Measurements from ENCODE around the gene PGR.

Gene PGR

DNA sequence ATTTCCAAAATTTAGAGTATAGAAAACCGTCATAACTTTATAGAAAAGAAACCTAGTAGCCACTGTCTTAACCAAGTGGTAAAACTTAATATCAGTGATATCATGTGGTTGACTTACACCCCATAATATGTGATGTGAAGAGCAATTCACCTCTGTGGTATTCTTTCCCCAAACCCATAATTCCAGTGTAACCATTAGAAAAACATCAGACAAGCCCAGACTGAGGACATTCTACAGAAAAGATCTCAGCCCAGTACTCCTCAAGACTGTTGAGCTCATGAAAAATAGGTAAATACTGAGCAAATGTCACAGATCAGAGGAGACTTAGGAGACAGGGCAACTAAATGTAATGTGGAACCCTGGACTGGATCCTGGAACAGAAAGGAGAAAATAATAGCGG is 134.6 kb downstream of the PGR start:
- no CpG with 5 or more reads among the region's 2 CpGs for WGBS (ENCODE audit: insufficient coverage)
- CTCF ChIA-PET, result no interaction called here
- Histone ChIP-seq H3K4me1 (ENCODE audit: control extremely low read depth in 1 of 4, control insufficient read depth in 4 of 4, insufficient read depth in 4 of 4, low read length in 3 of 4) (no peaks in the 10 kb centered on the region), H3K27ac (ENCODE audit: insufficient read depth in 1 of 2, low read depth in 1 of 2, low read length in 2 of 2, poor library complexity in 1 of 2, severe bottlenecking in 2 of 2) (no peak overlapping the region), H3K4me3 (ENCODE audit: control insufficient read depth in 1 of 7, extremely low read depth in 1 of 7, insufficient read depth in 4 of 7, low read depth in 2 of 7, low read length in 6 of 7) (no peak overlapping the region), H3K9me3 (ENCODE audit: control extremely low read depth in 1 of 5, control insufficient read depth in 4 of 5, insufficient read depth in 2 of 5, low read depth in 1 of 5, low read length in 4 of 5) (no peaks in the 10 kb centered on the region), H3K36me3 (ENCODE audit: control insufficient read depth in 4 of 4, insufficient read depth in 4 of 4, low read length in 3 of 4) (no peaks in the 10 kb centered on the region), H3K27me3 (replicated peaks in 2 of 5; ENCODE audit: control insufficient read depth in 4 of 5, insufficient read depth in 5 of 5, low read length in 4 of 5) (no peaks in the 10 kb centered on the region)
- no peak for DNase-seq
- POLR2A ChIA-PET, result no interaction called here

DNA sequence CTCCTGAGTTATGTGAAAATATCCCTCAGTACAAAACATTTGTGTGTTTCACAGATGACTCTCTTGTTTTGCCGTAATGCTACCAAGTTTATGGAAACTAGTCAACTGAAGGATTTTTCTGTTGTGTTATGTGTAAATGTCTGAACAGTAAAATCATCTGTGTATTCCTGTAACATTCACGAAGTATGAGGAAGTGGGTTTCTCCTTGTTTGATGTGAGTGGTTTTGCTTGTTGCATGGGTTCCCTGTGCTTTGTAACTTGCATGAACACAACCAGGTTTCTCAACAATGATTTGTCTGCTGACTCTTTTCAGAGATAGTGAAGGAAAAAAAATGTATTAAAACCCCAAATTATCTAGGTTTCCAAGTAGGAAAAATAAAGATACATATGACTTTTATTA is 138.1 kb downstream of the PGR start:
- ChIA-PET POLR2A (no interaction called here), CTCF (interaction anchor here (1.9 kb wide), 1 partner anchor 10 kb away, joined by 5 read pairs; no protein-coding TSS in a partner anchor)

DNA sequence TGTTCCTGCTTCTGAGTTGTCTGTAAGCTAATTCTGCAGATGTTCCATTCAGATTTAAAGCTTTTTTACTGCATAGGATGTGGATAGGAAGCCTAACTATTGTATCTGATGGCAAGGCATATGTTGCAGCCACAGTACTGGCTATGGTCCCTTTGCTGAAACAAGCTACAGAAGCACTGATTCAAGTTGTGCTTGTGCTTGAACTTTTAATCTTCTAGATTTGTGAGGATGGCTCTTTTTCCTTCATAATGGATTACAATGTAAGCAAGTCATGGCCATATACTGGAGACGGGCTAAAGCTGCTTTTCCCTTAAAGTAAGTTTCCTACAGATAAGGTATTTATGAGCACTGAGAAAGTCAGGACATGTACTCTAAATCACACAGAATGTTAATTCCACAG is 138.7 kb downstream of the PGR start:
- no peaks in the 10 kb centered on the region for H3K9me3 ChIP-seq (ENCODE audit: control extremely low read depth in 1 of 5, control insufficient read depth in 4 of 5, insufficient read depth in 2 of 5, low read depth in 1 of 5, low read length in 4 of 5)
- H3K4me1 ChIP-seq (ENCODE audit: control extremely low read depth in 1 of 4, control insufficient read depth in 4 of 4, insufficient read depth in 4 of 4, low read length in 3 of 4), result no peaks in the 10 kb centered on the region
- ChIA-PET POLR2A (no interaction called here), CTCF (interaction anchor here (1.9 kb wide), 1 partner anchor 10 kb away, joined by 5 read pairs; no protein-coding TSS in a partner anchor)
- H3K36me3 ChIP-seq (ENCODE audit: control insufficient read depth in 4 of 4, insufficient read depth in 4 of 4, low read length in 3 of 4), result no peaks in the 10 kb centered on the region
- H3K4me3 ChIP-seq (ENCODE audit: control insufficient read depth in 1 of 7, extremely low read depth in 1 of 7, insufficient read depth in 4 of 7, low read depth in 2 of 7, low read length in 6 of 7), result no peak overlapping the region
- no peaks in the 10 kb centered on the region for H3K27me3 ChIP-seq (replicated peaks in 2 of 5; ENCODE audit: control insufficient read depth in 4 of 5, insufficient read depth in 5 of 5, low read length in 4 of 5)
- no CpG with 5 or more reads among the region's 1 CpG for WGBS (ENCODE audit: insufficient coverage)
- DNase-seq, result no peak
- H3K27ac ChIP-seq (ENCODE audit: insufficient read depth in 1 of 2, low read depth in 1 of 2, low read length in 2 of 2, poor library complexity in 1 of 2, severe bottlenecking in 2 of 2), result no peak overlapping the region

More for the DNA sequence above, 138.1 kb downstream of the PGR start:
- Histone ChIP-seq H3K27ac (ENCODE audit: insufficient read depth in 1 of 2, low read depth in 1 of 2, low read length in 2 of 2, poor library complexity in 1 of 2, severe bottlenecking in 2 of 2) (no peak overlapping the region), H3K4me1 (ENCODE audit: control extremely low read depth in 1 of 4, control insufficient read depth in 4 of 4, insufficient read depth in 4 of 4, low read length in 3 of 4) (no peaks in the 10 kb centered on the region), H3K27me3 (replicated peaks in 2 of 5; ENCODE audit: control insufficient read depth in 4 of 5, insufficient read depth in 5 of 5, low read length in 4 of 5) (no peaks in the 10 kb centered on the region), H3K9me3 (ENCODE audit: control extremely low read depth in 1 of 5, control insufficient read depth in 4 of 5, insufficient read depth in 2 of 5, low read depth in 1 of 5, low read length in 4 of 5) (no peaks in the 10 kb centered on the region), H3K4me3 (ENCODE audit: control insufficient read depth in 1 of 7, extremely low read depth in 1 of 7, insufficient read depth in 4 of 7, low read depth in 2 of 7, low read length in 6 of 7) (no peak overlapping the region), H3K36me3 (ENCODE audit: control insufficient read depth in 4 of 4, insufficient read depth in 4 of 4, low read length in 3 of 4) (no peaks in the 10 kb centered on the region)
- no peak for DNase-seq
- WGBS (ENCODE audit: insufficient coverage), result 100% methylated on average over 1 of the region's 2 CpGs

DNA sequence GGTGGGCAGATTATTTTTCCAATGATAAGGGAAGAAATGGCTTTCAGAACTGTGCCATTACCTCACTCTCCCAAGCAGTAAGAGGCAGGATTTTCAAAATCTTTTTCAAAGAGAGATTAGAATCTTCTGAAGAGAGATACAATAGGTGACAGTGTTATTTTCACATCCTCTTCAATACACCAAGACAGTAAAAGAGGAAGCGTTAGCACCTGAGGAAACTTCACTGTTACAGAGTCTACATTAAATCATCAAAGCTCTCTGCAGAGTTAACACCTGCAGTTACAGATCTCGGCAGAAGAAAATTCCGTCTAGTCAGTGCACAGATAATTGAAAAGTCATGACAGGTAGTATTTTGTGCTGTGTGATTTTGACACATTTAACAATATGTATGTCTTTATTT is 144.9 kb downstream of the PGR start:
- Histone ChIP-seq H3K4me3 (ENCODE audit: control insufficient read depth in 1 of 7, extremely low read depth in 1 of 7, insufficient read depth in 4 of 7, low read depth in 2 of 7, low read length in 6 of 7) (no peak overlapping the region), H3K36me3 (ENCODE audit: control insufficient read depth in 4 of 4, insufficient read depth in 4 of 4, low read length in 3 of 4) (no peaks in the 10 kb centered on the region), H3K4me1 (ENCODE audit: control extremely low read depth in 1 of 4, control insufficient read depth in 4 of 4, insufficient read depth in 4 of 4, low read length in 3 of 4) (no peaks in the 10 kb centered on the region), H3K27ac (ENCODE audit: insufficient read depth in 1 of 2, low read depth in 1 of 2, low read length in 2 of 2, poor library complexity in 1 of 2, severe bottlenecking in 2 of 2) (no peak overlapping the region), H3K27me3 (replicated peaks in 2 of 5; ENCODE audit: control insufficient read depth in 4 of 5, insufficient read depth in 5 of 5, low read length in 4 of 5) (no peaks in the 10 kb centered on the region), H3K9me3 (ENCODE audit: control extremely low read depth in 1 of 5, control insufficient read depth in 4 of 5, insufficient read depth in 2 of 5, low read depth in 1 of 5, low read length in 4 of 5) (no peaks in the 10 kb centered on the region)
- CTCF ChIA-PET, result no interaction called here
- DNase-seq, result no peak
- POLR2A ChIA-PET, result interaction anchor here (0.6 kb wide), 1 partner anchor 135 kb away, joined by 5 read pairs; no protein-coding TSS in a partner anchor
- WGBS (ENCODE audit: insufficient coverage), result 100% methylated on average over 2 of the region's 3 CpGs

DNA sequence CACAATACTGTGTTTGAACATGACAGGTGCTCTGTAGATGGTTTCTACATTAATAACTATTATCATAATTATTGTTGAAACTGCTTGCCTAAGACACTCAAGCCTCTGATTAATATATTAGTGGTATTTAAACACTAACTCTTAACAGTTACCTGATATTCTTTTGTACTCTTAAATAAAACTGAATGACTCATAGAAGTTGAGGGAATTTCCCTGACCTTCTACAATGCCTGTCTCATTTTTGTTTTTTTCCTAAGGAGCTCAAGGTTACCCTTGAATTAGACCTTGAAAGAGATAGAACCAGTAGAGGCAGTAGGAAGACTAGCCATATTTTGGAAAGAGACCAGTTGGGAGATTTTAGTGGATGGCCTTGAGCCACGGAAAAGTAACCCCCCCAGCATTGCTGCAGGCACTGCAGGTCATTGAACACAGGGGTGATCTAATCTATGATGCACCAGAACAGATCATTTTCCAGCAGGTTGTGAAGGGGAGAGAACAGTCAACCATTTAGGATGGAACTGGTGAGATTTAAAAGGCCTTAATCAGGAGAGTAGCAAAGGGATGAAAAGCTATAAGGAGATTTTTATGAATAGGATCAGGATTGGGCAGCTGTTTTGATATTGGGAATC is 148.3 kb downstream of the PGR start:
- no peak overlapping the region for H3K27ac ChIP-seq (ENCODE audit: insufficient read depth in 1 of 2, low read depth in 1 of 2, low read length in 2 of 2, poor library complexity in 1 of 2, severe bottlenecking in 2 of 2)
- WGBS (ENCODE audit: insufficient coverage), result 100% methylated on average over 1 of the region's 1 CpG
- H3K27me3 ChIP-seq (replicated peaks in 2 of 5; ENCODE audit: control insufficient read depth in 4 of 5, insufficient read depth in 5 of 5, low read length in 4 of 5), result no peaks in the 10 kb centered on the region
- no peak overlapping the region for H3K4me3 ChIP-seq (ENCODE audit: control insufficient read depth in 1 of 7, extremely low read depth in 1 of 7, insufficient read depth in 4 of 7, low read depth in 2 of 7, low read length in 6 of 7)
- H3K36me3 ChIP-seq (ENCODE audit: control insufficient read depth in 4 of 4, insufficient read depth in 4 of 4, low read length in 3 of 4), result no peaks in the 10 kb centered on the region
- no peaks in the 10 kb centered on the region for H3K4me1 ChIP-seq (ENCODE audit: control extremely low read depth in 1 of 4, control insufficient read depth in 4 of 4, insufficient read depth in 4 of 4, low read length in 3 of 4)
- DNase-seq, result no peak
- CTCF ChIA-PET, result interaction anchor here (1.6 kb wide), 1 partner anchor 10 kb away, joined by 4 read pairs; no protein-coding TSS in a partner anchor
- no peaks in the 10 kb centered on the region for H3K9me3 ChIP-seq (ENCODE audit: control extremely low read depth in 1 of 5, control insufficient read depth in 4 of 5, insufficient read depth in 2 of 5, low read depth in 1 of 5, low read length in 4 of 5)
- POLR2A ChIA-PET, result no interaction called here

DNA sequence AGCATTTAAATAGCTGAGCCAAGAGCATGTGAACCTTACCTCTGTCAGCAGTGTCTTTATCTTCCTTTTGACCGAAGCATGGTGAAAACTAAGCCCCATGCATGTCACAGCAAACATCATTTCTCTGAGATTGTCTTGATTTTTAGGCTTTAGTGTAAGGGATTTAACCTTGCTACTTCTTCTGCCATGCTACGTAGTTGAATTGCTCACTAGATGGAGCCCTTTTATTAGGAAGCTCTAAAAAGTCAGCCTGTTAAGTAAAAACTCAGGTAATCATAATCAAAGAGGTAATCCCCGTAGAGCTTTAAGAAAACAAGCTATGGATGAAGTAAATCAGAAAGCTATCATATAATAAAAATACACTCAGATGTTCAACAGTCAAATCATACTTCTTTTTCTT is 149.5 kb downstream of the PGR start:
- WGBS (ENCODE audit: insufficient coverage), result 100% methylated on average over 1 of the region's 3 CpGs
- H3K4me3 ChIP-seq (ENCODE audit: control insufficient read depth in 1 of 7, extremely low read depth in 1 of 7, insufficient read depth in 4 of 7, low read depth in 2 of 7, low read length in 6 of 7), result no peak overlapping the region
- no peaks in the 10 kb centered on the region for H3K36me3 ChIP-seq (ENCODE audit: control insufficient read depth in 4 of 4, insufficient read depth in 4 of 4, low read length in 3 of 4)
- no peaks in the 10 kb centered on the region for H3K9me3 ChIP-seq (ENCODE audit: control extremely low read depth in 1 of 5, control insufficient read depth in 4 of 5, insufficient read depth in 2 of 5, low read depth in 1 of 5, low read length in 4 of 5)
- H3K27ac ChIP-seq (ENCODE audit: insufficient read depth in 1 of 2, low read depth in 1 of 2, low read length in 2 of 2, poor library complexity in 1 of 2, severe bottlenecking in 2 of 2), result no peak overlapping the region
- no peaks in the 10 kb centered on the region for H3K4me1 ChIP-seq (ENCODE audit: control extremely low read depth in 1 of 4, control insufficient read depth in 4 of 4, insufficient read depth in 4 of 4, low read length in 3 of 4)
- CTCF ChIA-PET, result no interaction called here
- POLR2A ChIA-PET, result no interaction called here
- H3K27me3 ChIP-seq (replicated peaks in 2 of 5; ENCODE audit: control insufficient read depth in 4 of 5, insufficient read depth in 5 of 5, low read length in 4 of 5), result no peaks in the 10 kb centered on the region
- DNase-seq, result no peak

Data from common myeloid progenitor, CD34-positive (primary cell).